Liver (tissue), 9 donors: ENCODE results near the gene PLCXD3. TPM values are rescaled to one million over a fixed set of nuclear protein-coding genes. Genes with fewer than 3 reads are reported as not detected.

Experiments
- DNase-seq: peaks from one replicate; pipeline ENCODE4 v3.0.0-alpha.2; 2017; ENCODE audit warnings: low spot score
- H3K27ac ChIP-seq, 2 donors: one replicate each; pipeline ENCODE4 v1.7.0; 2013; ENCODE audit warnings: inconsistent platforms in 2 of 2, low read length in 2 of 2, control low read depth in 1 of 2, low read depth in 1 of 2, mild to moderate bottlenecking in 1 of 2
- H3K27me3 ChIP-seq, 4 donors: one replicate each; pipeline versions ENCODE4 v1.6.1 to v1.7.0; 2013; ENCODE audit warnings: low read length in 3 of 4, inconsistent platforms in 1 of 4, mild to moderate bottlenecking in 1 of 4, moderate library complexity in 1 of 4; ENCODE audit not compliant: control insufficient read depth in 4 of 4, insufficient read depth in 4 of 4
- H3K36me3 ChIP-seq, 4 donors: one replicate each; pipeline versions ENCODE4 v1.6.1 to v1.7.0; 2013; ENCODE audit warnings: low read length in 3 of 4, mild to moderate bottlenecking in 3 of 4, low read depth in 1 of 4, moderate library complexity in 1 of 4; ENCODE audit not compliant: control insufficient read depth in 4 of 4, insufficient read depth in 3 of 4
- H3K4me1 ChIP-seq, 4 donors: one replicate each; pipeline versions ENCODE4 v1.6.1 to v1.7.0; 2013; ENCODE audit warnings: low read length in 3 of 4, mild to moderate bottlenecking in 3 of 4, moderate library complexity in 1 of 4; ENCODE audit not compliant: control insufficient read depth in 4 of 4, insufficient read depth in 4 of 4
- H3K4me3 ChIP-seq, 3 donors: one replicate each; pipeline versions ENCODE4 v1.6.1 to v1.7.0; 2013; ENCODE audit warnings: low read length in 3 of 3, control low read depth in 1 of 3, low read depth in 1 of 3, mild to moderate bottlenecking in 1 of 3
- H3K9ac ChIP-seq, 2 donors: one replicate each; pipeline ENCODE4 v1.7.0; 2013; ENCODE audit warnings: low read length in 2 of 2, mild to moderate bottlenecking in 2 of 2, moderate library complexity in 2 of 2, control low read depth in 1 of 2, low read depth in 1 of 2
- H3K9me3 ChIP-seq, 4 donors: one replicate each; pipeline versions ENCODE4 v1.6.1 to v1.7.0; 2013; ENCODE audit warnings: low read length in 3 of 4; ENCODE audit not compliant: control insufficient read depth in 4 of 4
- FOXA1 ChIP-seq: IDR thresholded peaks from 2 replicates; pipeline ENCODE4 v1.6.1; 2016; ENCODE audit warnings: antibody characterized with exemption
- GABPA ChIP-seq, 2 donors: IDR thresholded peaks in 1 of 2; conservative IDR thresholded peaks in 1 of 2; 2 replicates each; pipeline ENCODE4 v1.6.1; 2016; ENCODE audit warnings: antibody characterized with exemption in 2 of 2, mild to moderate bottlenecking in 1 of 2, moderate library complexity in 1 of 2
- HNF4A ChIP-seq, 2 donors: conservative IDR thresholded peaks; 2 replicates each; pipeline ENCODE4 v1.6.1; 2016; ENCODE audit warnings: antibody characterized with exemption in 2 of 2, mild to moderate bottlenecking in 2 of 2
- RAD21 ChIP-seq, 2 donors: IDR thresholded peaks; 2 replicates each; pipeline ENCODE4 v1.6.1; 2016; ENCODE audit warnings: antibody characterized with exemption in 2 of 2, mild to moderate bottlenecking in 2 of 2
- TAF1 ChIP-seq: conservative IDR thresholded peaks from 2 replicates; pipeline ENCODE4 v1.6.1; 2016; ENCODE audit warnings: antibody characterized with exemption, mild to moderate bottlenecking
- YY1 ChIP-seq: IDR thresholded peaks from 2 replicates; pipeline ENCODE4 v1.6.1; 2016; ENCODE audit warnings: antibody characterized with exemption, mild to moderate bottlenecking
- WGBS: extraction: QIAGEN DNeasy Blood & Tissue Kit; methylation state at CpG from one replicate; pipeline ENCODE4 v1.1.7; 2013; 5-methylcytosine and 5-hydroxymethylcytosine counted together
- polyA plus RNA-seq, 2 donors: library from polyadenylated mRNA; stranded (reverse) in 1 of 2; unstranded in 1 of 2; fragments of 200-250 nt in 1 of 2; fragments of >200 nt in 1 of 2; fragmentation: Nextera tagmentation in 1 of 2; extraction: Ambion mirVana in 1 of 2; gene quantifications; one replicate each; pipeline versions ENCODE4 v1.2.1 to v1.2.3, GENCODE V29; 2013 to 2015
- total RNA-seq, 2 donors: library from RNA; depleted of rRNA; stranded (reverse); fragments of >200 nt; gene quantifications; one replicate each; pipeline ENCODE4 v1.2.3, GENCODE V29; 2014
- TF ChIP-seq, protein P1 (sequence below): IDR thresholded peaks from 2 replicates; pipeline ENCODE4 v1.6.1; 2016; ENCODE audit warnings: antibody characterized with exemption
- TF ChIP-seq, protein P2 (sequence below): IDR thresholded peaks from 2 replicates; pipeline ENCODE4 v1.6.1; 2016; ENCODE audit warnings: antibody characterized with exemption, mild to moderate bottlenecking
- TF ChIP-seq, protein P3 (sequence below): fragments of 150-350 bp; IDR thresholded peaks from 2 replicates; pipeline ENCODE4 v1.5.1; 2017; ENCODE audit warnings: improper control_type of control experiment, low read depth, low read length; ENCODE audit not compliant: missing input control
- TF ChIP-seq, protein P4 (sequence below): IDR thresholded peaks from 2 replicates; pipeline ENCODE4 v1.6.1; 2016; ENCODE audit warnings: antibody characterized with exemption
- donor health status: healthy.
- donor health status: healthy.
- donor health status: healthy.
- donor health status: healthy.
- donor health status: healthy.

Gene PLCXD3
- total and polyA plus RNA-seq, 4 donors: 0.05 to 2.4 (median 0.58) TPM

DNA sequence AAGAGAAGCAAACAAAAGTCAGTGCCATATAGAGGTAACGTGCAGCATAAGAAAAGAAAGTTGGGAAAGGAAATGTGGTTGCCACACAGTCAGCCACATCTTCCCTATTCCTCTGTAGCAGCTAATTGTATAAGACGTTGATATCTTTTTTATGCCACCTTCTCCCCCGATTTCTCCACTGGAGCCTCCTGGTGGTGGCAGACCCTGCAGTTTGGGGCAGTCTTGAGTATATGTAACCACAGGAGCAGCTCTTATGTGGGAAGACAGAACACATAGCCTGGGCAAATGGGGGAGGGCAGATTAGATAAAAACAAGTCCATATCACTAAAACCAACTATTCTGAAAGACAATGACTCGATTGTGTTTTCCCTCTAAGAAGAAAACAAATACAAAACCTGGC lies 99.7 kb downstream of the PLCXD3 start:
- H3K4me1 ChIP-seq: no peaks in the 10 kb centered on the region
- H3K27ac ChIP-seq: no peak overlapping the region
- H3K9ac ChIP-seq: no peak overlapping the region
- 79% methylated on average over 4 of the region's 4 CpGs for WGBS
- H3K4me3 ChIP-seq: no peak overlapping the region
- H3K36me3 ChIP-seq: no peaks in the 10 kb centered on the region
- no peaks in the 10 kb centered on the region for H3K9me3 ChIP-seq
- TF ChIP-seq, protein P1, sequence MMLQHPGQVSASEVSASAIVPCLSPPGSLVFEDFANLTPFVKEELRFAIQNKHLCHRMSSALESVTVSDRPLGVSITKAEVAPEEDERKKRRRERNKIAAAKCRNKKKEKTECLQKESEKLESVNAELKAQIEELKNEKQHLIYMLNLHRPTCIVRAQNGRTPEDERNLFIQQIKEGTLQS: no peak
- TF ChIP-seq, protein P2, sequence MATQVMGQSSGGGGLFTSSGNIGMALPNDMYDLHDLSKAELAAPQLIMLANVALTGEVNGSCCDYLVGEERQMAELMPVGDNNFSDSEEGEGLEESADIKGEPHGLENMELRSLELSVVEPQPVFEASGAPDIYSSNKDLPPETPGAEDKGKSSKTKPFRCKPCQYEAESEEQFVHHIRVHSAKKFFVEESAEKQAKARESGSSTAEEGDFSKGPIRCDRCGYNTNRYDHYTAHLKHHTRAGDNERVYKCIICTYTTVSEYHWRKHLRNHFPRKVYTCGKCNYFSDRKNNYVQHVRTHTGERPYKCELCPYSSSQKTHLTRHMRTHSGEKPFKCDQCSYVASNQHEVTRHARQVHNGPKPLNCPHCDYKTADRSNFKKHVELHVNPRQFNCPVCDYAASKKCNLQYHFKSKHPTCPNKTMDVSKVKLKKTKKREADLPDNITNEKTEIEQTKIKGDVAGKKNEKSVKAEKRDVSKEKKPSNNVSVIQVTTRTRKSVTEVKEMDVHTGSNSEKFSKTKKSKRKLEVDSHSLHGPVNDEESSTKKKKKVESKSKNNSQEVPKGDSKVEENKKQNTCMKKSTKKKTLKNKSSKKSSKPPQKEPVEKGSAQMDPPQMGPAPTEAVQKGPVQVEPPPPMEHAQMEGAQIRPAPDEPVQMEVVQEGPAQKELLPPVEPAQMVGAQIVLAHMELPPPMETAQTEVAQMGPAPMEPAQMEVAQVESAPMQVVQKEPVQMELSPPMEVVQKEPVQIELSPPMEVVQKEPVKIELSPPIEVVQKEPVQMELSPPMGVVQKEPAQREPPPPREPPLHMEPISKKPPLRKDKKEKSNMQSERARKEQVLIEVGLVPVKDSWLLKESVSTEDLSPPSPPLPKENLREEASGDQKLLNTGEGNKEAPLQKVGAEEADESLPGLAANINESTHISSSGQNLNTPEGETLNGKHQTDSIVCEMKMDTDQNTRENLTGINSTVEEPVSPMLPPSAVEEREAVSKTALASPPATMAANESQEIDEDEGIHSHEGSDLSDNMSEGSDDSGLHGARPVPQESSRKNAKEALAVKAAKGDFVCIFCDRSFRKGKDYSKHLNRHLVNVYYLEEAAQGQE: no peak
- no peak for DNase-seq
- H3K27me3 ChIP-seq: peaks cover 0 to under 1% (median 0%) of the 10 kb centered on the region in 4 donors

DNA sequence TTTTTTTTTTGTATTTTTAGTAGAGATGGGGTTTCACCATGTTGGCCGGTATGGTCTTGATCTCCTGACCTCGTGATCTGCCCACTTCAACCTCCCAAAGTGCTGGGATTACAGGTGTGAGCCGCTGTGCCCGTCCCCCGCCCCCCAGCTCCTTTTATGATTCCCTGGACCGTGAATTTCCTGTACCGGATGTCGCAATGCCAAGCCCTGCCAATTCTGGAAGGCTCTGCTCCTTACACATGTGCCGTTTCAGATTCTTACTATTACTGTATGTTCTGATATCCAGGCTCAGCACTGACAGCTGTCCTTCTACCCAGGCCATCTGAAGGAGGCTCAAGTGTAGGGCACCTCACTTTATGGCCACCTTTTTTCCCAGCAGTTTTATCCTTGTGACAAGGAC lies 100.1 kb downstream of the PLCXD3 start:
- H3K9me3 ChIP-seq: no peaks in the 10 kb centered on the region
- no peak for DNase-seq
- no peaks in the 10 kb centered on the region for H3K4me1 ChIP-seq
- 70% methylated on average over 9 of the region's 9 CpGs for WGBS
- TF ChIP-seq, protein P3, sequence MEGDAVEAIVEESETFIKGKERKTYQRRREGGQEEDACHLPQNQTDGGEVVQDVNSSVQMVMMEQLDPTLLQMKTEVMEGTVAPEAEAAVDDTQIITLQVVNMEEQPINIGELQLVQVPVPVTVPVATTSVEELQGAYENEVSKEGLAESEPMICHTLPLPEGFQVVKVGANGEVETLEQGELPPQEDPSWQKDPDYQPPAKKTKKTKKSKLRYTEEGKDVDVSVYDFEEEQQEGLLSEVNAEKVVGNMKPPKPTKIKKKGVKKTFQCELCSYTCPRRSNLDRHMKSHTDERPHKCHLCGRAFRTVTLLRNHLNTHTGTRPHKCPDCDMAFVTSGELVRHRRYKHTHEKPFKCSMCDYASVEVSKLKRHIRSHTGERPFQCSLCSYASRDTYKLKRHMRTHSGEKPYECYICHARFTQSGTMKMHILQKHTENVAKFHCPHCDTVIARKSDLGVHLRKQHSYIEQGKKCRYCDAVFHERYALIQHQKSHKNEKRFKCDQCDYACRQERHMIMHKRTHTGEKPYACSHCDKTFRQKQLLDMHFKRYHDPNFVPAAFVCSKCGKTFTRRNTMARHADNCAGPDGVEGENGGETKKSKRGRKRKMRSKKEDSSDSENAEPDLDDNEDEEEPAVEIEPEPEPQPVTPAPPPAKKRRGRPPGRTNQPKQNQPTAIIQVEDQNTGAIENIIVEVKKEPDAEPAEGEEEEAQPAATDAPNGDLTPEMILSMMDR: no peak
- no peak for TF ChIP-seq TAF1
- no peak for TF ChIP-seq GABPA (IDR thresholded peaks at IDR 0.05 in 1 of 2, conservative IDR thresholded peaks at IDR 0.05 in 1 of 2)
- TF ChIP-seq, protein P2: no peak
- TF ChIP-seq FOXA1: no peak
- no peak for TF ChIP-seq HNF4A (conservative IDR thresholded peaks at IDR 0.05)
- TF ChIP-seq RAD21 (IDR thresholded peaks at IDR 0.05): no peak
- TF ChIP-seq YY1: no peak
- TF ChIP-seq, protein P4, sequence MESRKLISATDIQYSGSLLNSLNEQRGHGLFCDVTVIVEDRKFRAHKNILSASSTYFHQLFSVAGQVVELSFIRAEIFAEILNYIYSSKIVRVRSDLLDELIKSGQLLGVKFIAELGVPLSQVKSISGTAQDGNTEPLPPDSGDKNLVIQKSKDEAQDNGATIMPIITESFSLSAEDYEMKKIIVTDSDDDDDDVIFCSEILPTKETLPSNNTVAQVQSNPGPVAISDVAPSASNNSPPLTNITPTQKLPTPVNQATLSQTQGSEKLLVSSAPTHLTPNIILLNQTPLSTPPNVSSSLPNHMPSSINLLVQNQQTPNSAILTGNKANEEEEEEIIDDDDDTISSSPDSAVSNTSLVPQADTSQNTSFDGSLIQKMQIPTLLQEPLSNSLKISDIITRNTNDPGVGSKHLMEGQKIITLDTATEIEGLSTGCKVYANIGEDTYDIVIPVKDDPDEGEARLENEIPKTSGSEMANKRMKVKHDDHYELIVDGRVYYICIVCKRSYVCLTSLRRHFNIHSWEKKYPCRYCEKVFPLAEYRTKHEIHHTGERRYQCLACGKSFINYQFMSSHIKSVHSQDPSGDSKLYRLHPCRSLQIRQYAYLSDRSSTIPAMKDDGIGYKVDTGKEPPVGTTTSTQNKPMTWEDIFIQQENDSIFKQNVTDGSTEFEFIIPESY: no peak
- no peak overlapping the region for H3K27ac ChIP-seq
- no peak overlapping the region for H3K4me3 ChIP-seq
- H3K9ac ChIP-seq: no peak overlapping the region
- no peaks in the 10 kb centered on the region for H3K36me3 ChIP-seq
- H3K27me3 ChIP-seq: no peaks in the 10 kb centered on the region
